HG03442 (cell line): ENCODE measurements around the gene LMBRD1.

ENCODE experiments used
- ATAC-seq: cut with Tn5 transposase; IDR thresholded peaks from one replicate; pipeline ENCODE4 v1.9.1; 2021; ENCODE audit warnings: mild to moderate bottlenecking, moderate library complexity; ENCODE audit not compliant: unreplicated experiment

The LMBRD1 gene

GRCh38 chr6:69643688-69644087 lies 153.1 kb downstream of the LMBRD1 start:
- ATAC-seq = no peak

GRCh38 chr6:69632932-69633331 lies 163.9 kb downstream of the LMBRD1 start:
- no peak for ATAC-seq

GRCh38 chr6:69631552-69632346 lies 165.1 kb downstream of the LMBRD1 start:
- peak; percentile 66 for ATAC-seq

- no peak for ATAC-seq
Observed at GRCh38 chr6:69630767-69631166, 166.0 kb downstream of the LMBRD1 start.

GRCh38 chr6:69627625-69628024 lies 169.2 kb downstream of the LMBRD1 start:
- no peak for ATAC-seq

- ATAC-seq = no peak
Observed at GRCh38 chr6:69624944-69625343, 171.9 kb downstream of the LMBRD1 start.
